Sigmoid colon (tissue), 7 donors: ENCODE results near the gene RNF224. TPM values are rescaled to one million over a fixed set of nuclear protein-coding genes. Genes with fewer than 3 reads are reported as not detected.
"Not testable (repeated sequence)": the region's sequence is repeated elsewhere in the genome, so short reads cannot be mapped to it uniquely, and the experiment has no call there.

Experiments used
- DNase-seq: peaks from one replicate; pipeline ENCODE4 v3.0.0-alpha.2; 2019
- H3K27ac ChIP-seq, 4 donors: fragments of 200-600 bp; sonication (generic); one replicate each; pipeline ENCODE4 v1.5.1; 2016 to 2019; ENCODE audit warnings: mild to moderate bottlenecking in 1 of 4
- H3K27me3 ChIP-seq, 3 donors: fragments of 200-600 bp; sonication (generic); one replicate each; pipeline ENCODE4 v1.5.1; 2019; ENCODE audit warnings: mild to moderate bottlenecking in 1 of 3
- H3K36me3 ChIP-seq, 4 donors: fragments of 200-600 bp; sonication (generic); one replicate each; pipeline ENCODE4 v1.5.1; 2016 to 2019
- H3K4me1 ChIP-seq, 4 donors: fragments of 200-600 bp; sonication (generic); one replicate each; pipeline ENCODE4 v1.5.1; 2017 to 2019
- H3K4me3 ChIP-seq, 4 donors: fragments of 200-600 bp; sonication (generic); one replicate each; pipeline ENCODE4 v1.5.1; 2017 to 2019; ENCODE audit warnings: mild to moderate bottlenecking in 2 of 4, moderate library complexity in 1 of 4
- H3K9me3 ChIP-seq, 4 donors: fragments of 200-600 bp in 3 of 4; sonication (generic) in 3 of 4; one replicate each; pipeline versions ENCODE4 v1.5.1 to v1.6.1; 2013 to 2019
- EP300 ChIP-seq, 4 donors: sonication (generic); formaldehyde crosslinking; IDR thresholded peaks; one replicate each; pipeline ENCODE4 v1.6.1; 2017; ENCODE audit warnings: antibody characterized with exemption in 4 of 4
- POLR2A ChIP-seq, 2 donors: fragments of 450-650 bp; IDR thresholded peaks; one replicate each; pipeline ENCODE4 v1.6.1; 2016; ENCODE audit warnings: antibody characterized with exemption in 2 of 2, mild to moderate bottlenecking in 2 of 2, moderate library complexity in 2 of 2
- POLR2AphosphoS5 ChIP-seq, 4 donors: sonication (generic); formaldehyde crosslinking; IDR thresholded peaks; one replicate each; pipeline ENCODE4 v1.6.1; 2017; ENCODE audit warnings: antibody characterized with exemption in 4 of 4
- WGBS, 2 donors: extraction: QIAGEN DNeasy Blood & Tissue Kit; methylation state at CpG; one replicate each; pipeline ENCODE4 v1.1.7; 2013; 5-methylcytosine and 5-hydroxymethylcytosine counted together
- intact Hi-C: fragments of 100-400 bp; cut with DNase I; formaldehyde crosslinking; loops from one replicate; pipeline ENCODE4 v1.15.1; 2023
- polyA plus RNA-seq, 3 donors: library from polyadenylated mRNA; stranded (reverse); fragments of 200-250 nt; gene quantifications; one replicate each; pipeline ENCODE4 v1.2.3, GENCODE V29; 2013
- total RNA-seq, 4 donors: library from RNA; depleted of rRNA; stranded (reverse); fragments of >200 nt; gene quantifications; one replicate each; pipeline ENCODE4 v1.1.0, GENCODE V29; 2016
- TF ChIP-seq, protein P1 (sequence below), 4 experiments: fragments of 450-650 bp in 3 of 4; fragments of 200-600 bp in 1 of 4; IDR thresholded peaks; one replicate each; pipeline ENCODE4 v1.5.1; 2016 to 2019; ENCODE audit warnings: antibody characterized with exemption in 4 of 4, mild to moderate bottlenecking in 3 of 4, moderate library complexity in 2 of 4
- donor health status: healthy with polysubstance abuse.
- donor health status: Bipolar disorder and iron deficiency.
- donor health status: healthy.

RNF224 gene
- total and polyA plus RNA-seq, 7 donors, result 0.04 TPM; not detected in 6

DNA sequence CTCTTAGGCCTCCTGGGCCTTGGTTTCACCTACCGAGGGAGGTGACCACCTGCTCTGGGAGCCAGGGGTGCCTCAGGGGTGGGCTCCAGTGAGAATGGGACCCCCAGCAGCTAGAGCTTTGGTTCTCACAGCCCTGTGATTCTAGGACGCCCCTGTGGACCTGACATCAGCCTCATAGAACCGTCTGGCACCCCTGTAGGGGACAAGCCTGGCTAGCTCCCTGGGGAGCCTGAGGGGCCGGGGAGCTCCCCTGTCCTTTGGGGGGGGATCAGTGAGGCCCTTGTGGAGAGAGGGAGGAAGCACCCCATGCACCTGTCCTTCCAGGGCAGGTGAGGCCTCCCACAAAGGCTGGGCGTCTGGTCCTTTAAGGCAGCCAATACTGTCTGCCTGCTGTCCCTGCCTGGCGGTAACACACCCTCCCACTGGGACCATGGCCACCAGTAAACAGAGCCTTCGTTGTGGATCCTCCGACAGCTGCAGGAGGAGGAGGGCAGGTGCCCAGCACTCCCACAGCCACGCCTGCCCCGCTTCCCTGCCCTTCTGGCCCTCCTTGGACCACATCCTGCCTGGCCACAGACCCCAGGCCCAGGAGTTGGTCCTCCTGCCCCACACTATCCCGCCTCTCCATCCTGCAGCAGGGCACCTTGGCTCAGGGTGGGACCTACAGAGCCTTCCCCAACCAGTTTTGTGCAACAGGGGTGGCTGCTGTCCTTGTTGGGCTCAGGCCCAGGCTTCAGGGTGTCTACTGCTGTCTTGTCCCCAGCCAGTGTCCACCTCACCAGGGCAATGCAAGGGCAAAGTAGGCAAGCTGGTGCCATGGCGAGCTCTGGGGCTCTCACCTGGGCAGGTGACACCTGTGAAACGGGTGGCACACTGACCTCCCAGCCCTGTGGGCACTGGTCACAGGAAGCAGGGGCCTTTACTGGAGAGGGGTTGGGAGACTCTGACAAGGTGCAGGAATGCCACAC, 10.7 kb downstream of the RNF224 start:
- H3K4me1 ChIP-seq, result peaks cover 2 to 60% (median 52%) of the 10 kb centered on the region in 4 donors
- H3K9me3 ChIP-seq, result no peaks in the 10 kb centered on the region
- H3K36me3 ChIP-seq, result peaks cover 0 to 10% (median 8%) of the 10 kb centered on the region in 4 donors
- intact Hi-C loops, result loop anchor here (5.0 kb wide), 1 partner anchor 51 kb away; the partner anchor contains the start of genes ANAPC2 and SSNA1
- H3K27ac ChIP-seq, result no peak overlapping the region
- DNase-seq, result no peak
- H3K4me3 ChIP-seq, result no peak overlapping the region
- TF ChIP-seq EP300 (IDR thresholded peaks at IDR 0.05), result no peak
- no peak for TF ChIP-seq POLR2AphosphoS5 (IDR thresholded peaks at IDR 0.05)
- no peak for TF ChIP-seq POLR2A (IDR thresholded peaks at IDR 0.05)
- TF ChIP-seq, protein P1, sequence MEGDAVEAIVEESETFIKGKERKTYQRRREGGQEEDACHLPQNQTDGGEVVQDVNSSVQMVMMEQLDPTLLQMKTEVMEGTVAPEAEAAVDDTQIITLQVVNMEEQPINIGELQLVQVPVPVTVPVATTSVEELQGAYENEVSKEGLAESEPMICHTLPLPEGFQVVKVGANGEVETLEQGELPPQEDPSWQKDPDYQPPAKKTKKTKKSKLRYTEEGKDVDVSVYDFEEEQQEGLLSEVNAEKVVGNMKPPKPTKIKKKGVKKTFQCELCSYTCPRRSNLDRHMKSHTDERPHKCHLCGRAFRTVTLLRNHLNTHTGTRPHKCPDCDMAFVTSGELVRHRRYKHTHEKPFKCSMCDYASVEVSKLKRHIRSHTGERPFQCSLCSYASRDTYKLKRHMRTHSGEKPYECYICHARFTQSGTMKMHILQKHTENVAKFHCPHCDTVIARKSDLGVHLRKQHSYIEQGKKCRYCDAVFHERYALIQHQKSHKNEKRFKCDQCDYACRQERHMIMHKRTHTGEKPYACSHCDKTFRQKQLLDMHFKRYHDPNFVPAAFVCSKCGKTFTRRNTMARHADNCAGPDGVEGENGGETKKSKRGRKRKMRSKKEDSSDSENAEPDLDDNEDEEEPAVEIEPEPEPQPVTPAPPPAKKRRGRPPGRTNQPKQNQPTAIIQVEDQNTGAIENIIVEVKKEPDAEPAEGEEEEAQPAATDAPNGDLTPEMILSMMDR (IDR thresholded peaks at IDR 0.05), result no peak
- WGBS, 2 donors, result 20 to 60% methylated on average over 13 of the region's 13 CpGs
- H3K27me3 ChIP-seq, result peaks cover 3 to 20% (median 19%) of the 10 kb centered on the region in 3 donors

DNA sequence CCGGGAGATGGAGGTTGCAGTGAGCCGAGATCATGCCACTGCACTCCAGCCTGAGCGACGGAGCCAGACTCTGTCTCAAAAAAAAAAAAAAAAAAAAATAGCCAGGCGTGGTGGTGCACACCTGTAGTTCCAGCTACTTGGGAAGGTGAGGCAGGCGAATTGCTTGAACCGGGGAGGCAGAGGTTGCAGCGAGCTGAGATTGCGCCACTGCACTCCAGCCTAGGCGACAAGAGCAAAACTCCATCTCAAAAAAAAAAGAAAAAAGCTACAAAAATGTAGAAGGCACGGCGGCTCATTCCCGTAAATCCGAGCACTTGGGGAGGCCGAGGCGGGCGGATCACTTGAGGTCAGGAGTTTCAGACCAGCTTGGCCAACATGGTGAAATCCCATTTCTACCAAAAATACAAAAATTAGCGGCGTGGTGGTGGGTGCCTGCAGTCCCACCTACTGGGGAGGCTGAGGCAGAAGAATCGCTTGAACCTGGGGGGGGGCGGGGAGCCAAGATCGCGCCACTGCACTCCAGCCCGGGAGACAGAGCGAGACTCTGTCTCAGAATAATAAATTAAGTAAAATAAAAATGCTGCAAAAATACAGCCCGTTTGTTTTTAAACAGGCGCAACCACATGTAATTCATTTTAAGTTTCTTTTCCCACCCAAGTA, 12.4 kb downstream of the RNF224 start:
- peaks cover 4 to 19% (median 15%) of the 10 kb centered on the region in 4 donors for H3K36me3 ChIP-seq
- intact Hi-C loops, result loop anchor here (2.0 to 5.0 kb wide), 4 partner anchors 15 to 52 kb away; partner anchors contain the start of genes ANAPC2, NELFB, RNF208 and SSNA1
- WGBS, 2 donors, result 15 to 43% methylated on average over 27 of the region's 27 CpGs
- peak overlapping the region; percentile 63 to 90 (median 78) for H3K4me3 ChIP-seq
- H3K9me3 ChIP-seq, H3K27me3 ChIP-seq, DNase-seq: not testable (repeated sequence)
- H3K4me1 ChIP-seq, result peaks cover 2 to 75% (median 59%) of the 10 kb centered on the region in 4 donors
- peak overlapping the region; percentile 98 to 100 (median 98) for H3K27ac ChIP-seq

DNA sequence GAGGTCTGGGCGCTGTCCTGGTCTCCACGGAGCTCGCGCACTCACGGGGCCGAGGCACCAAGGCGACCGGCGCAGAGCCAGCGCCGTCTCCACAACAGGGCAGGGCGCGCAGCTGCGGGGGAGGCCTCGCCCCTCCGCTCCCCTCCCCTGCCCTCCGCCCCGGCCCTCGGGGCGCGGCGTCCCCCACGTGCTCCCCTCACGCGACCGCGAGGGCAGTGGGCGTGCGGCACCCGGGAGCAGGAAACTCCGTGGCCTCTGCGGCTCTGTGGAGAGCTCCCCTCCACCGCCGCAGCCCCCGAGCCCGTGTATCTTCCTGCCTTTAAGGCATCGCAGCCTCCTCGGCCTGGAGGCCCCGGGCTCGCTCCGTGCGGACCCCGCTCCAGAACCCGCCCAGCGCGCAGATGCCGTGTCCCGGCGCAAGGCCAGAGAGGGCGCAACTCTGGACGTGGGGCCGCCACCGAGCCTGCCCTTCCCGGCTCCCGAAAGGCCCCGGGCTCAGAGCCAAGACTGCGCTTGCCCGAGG, 13.1 kb downstream of the RNF224 start:
- 0% methylated on average over 58 of the region's 58 CpGs for WGBS, 2 donors
- Histone ChIP-seq H3K4me3 (peak overlapping the region; percentile 63 to 90 (median 78)), H3K27me3 (peaks cover 0 to 2% (median 0%) of the 10 kb centered on the region in 3 donors), H3K27ac (peak overlapping the region; percentile 98 to 100 (median 98)), H3K36me3 (peaks cover 4 to 19% (median 15%) of the 10 kb centered on the region in 4 donors), H3K4me1 (peaks cover 2 to 75% (median 58%) of the 10 kb centered on the region in 4 donors), H3K9me3 (no peaks in the 10 kb centered on the region)
- DNase-seq, result peak; percentile 92
- intact Hi-C loops, result loop anchor here (2.0 kb wide), 3 partner anchors 14 to 40 kb away; partner anchors contain the start of genes NELFB, RNF208 and TPRN
- TF ChIP-seq, protein P1 (IDR thresholded peaks at IDR 0.05), result no peak
- TF ChIP-seq POLR2A (IDR thresholded peaks at IDR 0.05) (peak in 1 of 2 donors; percentile 22), EP300 (IDR thresholded peaks at IDR 0.05) (no peak), POLR2AphosphoS5 (IDR thresholded peaks at IDR 0.05) (peak in 3 of 4 donors; percentile 17 to 38 (median 22))

DNA sequence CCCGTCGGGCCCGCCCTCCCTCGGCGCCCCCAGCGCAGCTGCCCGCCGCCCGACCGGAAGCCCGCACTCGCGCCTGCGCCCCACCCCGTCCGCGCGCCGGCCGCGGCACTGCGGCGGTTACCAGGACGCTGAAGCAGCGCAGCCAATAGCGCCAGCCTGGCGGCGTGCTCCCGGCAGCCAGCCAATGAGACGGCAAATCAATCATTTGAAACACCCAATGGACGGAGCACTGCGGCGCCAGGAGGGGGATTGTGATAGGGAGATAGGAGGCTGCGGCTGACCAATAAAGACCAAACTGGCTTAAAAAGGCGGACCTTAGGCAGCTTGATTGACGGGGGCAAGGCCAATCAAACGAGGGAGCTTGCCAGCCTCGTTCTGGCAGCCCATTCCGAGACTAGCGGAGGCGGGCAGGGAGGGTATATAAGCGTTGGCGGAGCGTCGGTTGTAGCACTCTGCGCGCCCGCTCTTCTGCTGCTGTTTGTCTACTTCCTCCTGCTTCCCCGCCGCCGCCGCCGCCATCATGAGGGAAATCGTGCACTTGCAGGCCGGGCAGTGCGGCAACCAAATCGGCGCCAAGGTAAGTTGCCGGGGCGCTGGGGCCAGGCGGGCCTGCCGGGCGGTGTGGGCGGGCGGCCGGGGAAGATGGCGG, 13.7 kb downstream of the RNF224 start, which contains the start of gene TUBB4B:
TUBB4B (plus strand) TSS at position 447 of the 649 bp plus-strand sequence; CDS start at position 521, 74 bp downstream.
- DNase-seq, result peak; percentile 100
- H3K27ac ChIP-seq, result peak within 1 kb of the TSS; percentile 98 to 100 (median 98)
- H3K4me3 ChIP-seq, result peak within 1 kb of the TSS; percentile 79 to 90 (median 86)
- intact Hi-C loops, result loop anchor here (2.0 kb wide), 3 partner anchors 14 to 40 kb away; partner anchors contain the start of genes NELFB, RNF208 and TPRN
- no peaks in the 10 kb centered on the region for H3K27me3 ChIP-seq
- WGBS, 2 donors, result 0 to 1% methylated on average over 67 of the region's 67 CpGs
- H3K36me3 ChIP-seq, result peaks cover 4 to 19% (median 15%) of the 10 kb centered on the region in 4 donors
- H3K4me1 ChIP-seq, result peaks cover 2 to 69% (median 54%) of the 10 kb centered on the region in 4 donors
- TF ChIP-seq EP300 (IDR thresholded peaks at IDR 0.05) (no peak), POLR2AphosphoS5 (IDR thresholded peaks at IDR 0.05) (peak; percentile 100), POLR2A (IDR thresholded peaks at IDR 0.05) (peak; percentile 100)
- TF ChIP-seq, protein P1 (IDR thresholded peaks at IDR 0.05), result no peak
- no peaks in the 10 kb centered on the region for H3K9me3 ChIP-seq
